ENCODE measurements around the gene CHST11.

The CHST11 gene

GRCh38 chr12:104588921-104589590 lies 132.3 kb downstream of the CHST11 start:
- no peak for DNase-seq

GRCh38 chr12:104590022-104590421 lies 133.3 kb downstream of the CHST11 start:
- no peak for DNase-seq

- no peak for DNase-seq
Observed at GRCh38 chr12:104591257-104591885, 134.6 kb downstream of the CHST11 start.

- no peak for DNase-seq
Observed at GRCh38 chr12:104593482-104593881, 136.7 kb downstream of the CHST11 start.

GRCh38 chr12:104596134-104596799 lies 139.5 kb downstream of the CHST11 start:
- no peak for DNase-seq

- DNase-seq, result no peak
Observed at GRCh38 chr12:104596898-104597843, 140.4 kb downstream of the CHST11 start.

- no peak for DNase-seq
Observed at GRCh38 chr12:104598342-104599271, 141.9 kb downstream of the CHST11 start.

GRCh38 chr12:104599272-104600035 lies 142.7 kb downstream of the CHST11 start:
- DNase-seq, result no peak

- DNase-seq, result no peak
Observed at GRCh38 chr12:104600036-104600712, 143.4 kb downstream of the CHST11 start.

- no peak for DNase-seq
Observed at GRCh38 chr12:104600790-104601739, 144.3 kb downstream of the CHST11 start.

- no peak for DNase-seq
Observed at GRCh38 chr12:104602406-104602805, 145.7 kb downstream of the CHST11 start.

- no peak for DNase-seq
Observed at GRCh38 chr12:104602896-104603295, 146.1 kb downstream of the CHST11 start.

GRCh38 chr12:104603545-104603973 lies 146.8 kb downstream of the CHST11 start:
- DNase-seq, result no peak

GRCh38 chr12:104604070-104604994 lies 147.6 kb downstream of the CHST11 start:
- DNase-seq, result peak in 1 of 2 experiments; percentile 33

GRCh38 chr12:104604995-104605675 lies 148.4 kb downstream of the CHST11 start:
- no peak for DNase-seq

GRCh38 chr12:104605685-104606084 lies 148.9 kb downstream of the CHST11 start:
- DNase-seq, result no peak

- DNase-seq, result no peak
Observed at GRCh38 chr12:104608998-104609397, 152.2 kb downstream of the CHST11 start.
